Colonic mucosa (tissue), 4 donors: ENCODE measurements around the gene CYP2A13. TPM values are rescaled to one million over a fixed set of nuclear protein-coding genes. Genes with fewer than 3 reads are reported as not detected.
"Not testable (repeated sequence)": the region's sequence is repeated elsewhere in the genome, so short reads cannot be mapped to it uniquely, and the experiment has no call there.

Experiments used
- DNase-seq: peaks from one replicate; pipeline ENCODE4 v3.0.0-alpha.2; 2020
- H3K27ac ChIP-seq: fragments of 200-600 bp; one replicate; pipeline ENCODE4 v1.8.0; 2021
- H3K27me3 ChIP-seq: fragments of 200-600 bp; one replicate; pipeline ENCODE4 v1.8.0; 2021
- H3K36me3 ChIP-seq: fragments of 200-600 bp; one replicate; pipeline ENCODE4 v1.8.0; 2021
- H3K4me1 ChIP-seq: fragments of 200-600 bp; one replicate; pipeline ENCODE4 v1.8.0; 2021; ENCODE audit warnings: mild to moderate bottlenecking
- H3K4me3 ChIP-seq: fragments of 200-600 bp; one replicate; pipeline ENCODE4 v1.8.0; 2021
- H3K9ac ChIP-seq, 2 donors: one replicate each; pipeline ENCODE4 v1.7.0; 2013; ENCODE audit warnings: control low read depth in 2 of 2, low read depth in 2 of 2, low read length in 2 of 2
- H3K9me3 ChIP-seq: fragments of 200-600 bp; one replicate; pipeline ENCODE4 v1.8.0; 2021
- intact Hi-C: fragments of 100-400 bp; cut with DNase I; formaldehyde crosslinking; loops from one replicate; pipeline ENCODE4 v1.14.1; 2022
- total RNA-seq, 2 donors: library from RNA; stranded (reverse); fragmentation: NEBNext Ultra II Directional in 1 of 2; extraction: Animal tissue kit (Norgen Biotek cat#: 25700) in 1 of 2; gene quantifications; one replicate each; pipeline ENCODE4 v1.2.1, GENCODE V29; 2021
- TF ChIP-seq, protein P1 (sequence below): fragments of 200-600 bp; IDR thresholded peaks from one replicate; pipeline ENCODE4 v1.8.0; 2022; ENCODE audit warnings: antibody characterized with exemption, mild to moderate bottlenecking
- donor health status: healthy.
- donor health status: DM: no; HTN: no; CAD: no.
- donor health status: DM: no; HTN: no; CAD: no.

Gene CYP2A13
- total RNA-seq, 2 donors from 2014 or later: not detected

DNA sequence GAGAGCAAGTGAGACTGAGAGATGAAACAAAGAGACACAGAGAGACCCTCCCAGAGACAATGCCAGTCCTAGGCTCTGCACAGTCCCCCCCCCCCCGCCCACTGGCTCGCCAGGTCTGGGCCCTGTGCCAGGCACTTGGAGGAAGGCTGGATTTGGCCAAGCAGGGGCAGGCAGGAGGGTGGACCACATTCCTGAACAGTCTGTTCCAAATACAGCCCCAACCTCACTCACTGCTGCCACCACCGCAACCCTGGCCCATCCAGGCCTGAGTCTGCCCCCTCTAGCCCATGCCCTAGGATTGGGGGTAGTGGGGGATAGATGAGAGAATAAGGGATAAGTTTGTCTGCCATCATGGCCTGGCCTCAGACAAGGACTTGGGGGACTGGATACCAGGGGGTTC, 45.0 kb downstream of the CYP2A13 start:
- H3K27ac ChIP-seq: no peak overlapping the region
- H3K9me3 ChIP-seq: no peaks in the 10 kb centered on the region
- H3K9ac ChIP-seq: no peak overlapping the region
- H3K27me3 ChIP-seq: no peaks in the 10 kb centered on the region
- H3K4me3 ChIP-seq: no peak overlapping the region
- no peak for DNase-seq
- H3K36me3 ChIP-seq: no peaks in the 10 kb centered on the region
- intact Hi-C loops: no loop called here
- TF ChIP-seq, protein P1, sequence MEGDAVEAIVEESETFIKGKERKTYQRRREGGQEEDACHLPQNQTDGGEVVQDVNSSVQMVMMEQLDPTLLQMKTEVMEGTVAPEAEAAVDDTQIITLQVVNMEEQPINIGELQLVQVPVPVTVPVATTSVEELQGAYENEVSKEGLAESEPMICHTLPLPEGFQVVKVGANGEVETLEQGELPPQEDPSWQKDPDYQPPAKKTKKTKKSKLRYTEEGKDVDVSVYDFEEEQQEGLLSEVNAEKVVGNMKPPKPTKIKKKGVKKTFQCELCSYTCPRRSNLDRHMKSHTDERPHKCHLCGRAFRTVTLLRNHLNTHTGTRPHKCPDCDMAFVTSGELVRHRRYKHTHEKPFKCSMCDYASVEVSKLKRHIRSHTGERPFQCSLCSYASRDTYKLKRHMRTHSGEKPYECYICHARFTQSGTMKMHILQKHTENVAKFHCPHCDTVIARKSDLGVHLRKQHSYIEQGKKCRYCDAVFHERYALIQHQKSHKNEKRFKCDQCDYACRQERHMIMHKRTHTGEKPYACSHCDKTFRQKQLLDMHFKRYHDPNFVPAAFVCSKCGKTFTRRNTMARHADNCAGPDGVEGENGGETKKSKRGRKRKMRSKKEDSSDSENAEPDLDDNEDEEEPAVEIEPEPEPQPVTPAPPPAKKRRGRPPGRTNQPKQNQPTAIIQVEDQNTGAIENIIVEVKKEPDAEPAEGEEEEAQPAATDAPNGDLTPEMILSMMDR: no peak
- H3K4me1 ChIP-seq: no peaks in the 10 kb centered on the region

DNA sequence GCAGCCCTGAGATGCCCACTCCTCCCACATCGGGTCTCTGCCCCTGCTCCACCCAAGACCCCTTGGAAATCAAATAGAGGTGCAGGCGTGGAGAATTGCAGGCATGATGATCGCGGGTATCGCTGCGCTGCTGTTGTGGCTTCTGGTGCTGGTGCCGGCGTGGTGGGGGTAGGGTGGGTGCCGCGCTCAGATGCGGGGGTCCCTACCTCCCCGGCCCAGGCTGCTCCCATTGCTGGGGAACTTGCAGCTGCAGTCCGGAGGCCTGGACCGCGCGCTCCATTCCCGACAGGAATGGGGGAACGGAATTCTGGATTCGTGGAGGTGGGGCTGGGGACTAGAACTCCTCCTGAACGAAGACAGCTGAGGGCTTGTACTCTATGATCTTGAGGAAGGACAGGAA, 46.4 kb downstream of the CYP2A13 start:
- no peak overlapping the region for H3K9ac ChIP-seq

DNA sequence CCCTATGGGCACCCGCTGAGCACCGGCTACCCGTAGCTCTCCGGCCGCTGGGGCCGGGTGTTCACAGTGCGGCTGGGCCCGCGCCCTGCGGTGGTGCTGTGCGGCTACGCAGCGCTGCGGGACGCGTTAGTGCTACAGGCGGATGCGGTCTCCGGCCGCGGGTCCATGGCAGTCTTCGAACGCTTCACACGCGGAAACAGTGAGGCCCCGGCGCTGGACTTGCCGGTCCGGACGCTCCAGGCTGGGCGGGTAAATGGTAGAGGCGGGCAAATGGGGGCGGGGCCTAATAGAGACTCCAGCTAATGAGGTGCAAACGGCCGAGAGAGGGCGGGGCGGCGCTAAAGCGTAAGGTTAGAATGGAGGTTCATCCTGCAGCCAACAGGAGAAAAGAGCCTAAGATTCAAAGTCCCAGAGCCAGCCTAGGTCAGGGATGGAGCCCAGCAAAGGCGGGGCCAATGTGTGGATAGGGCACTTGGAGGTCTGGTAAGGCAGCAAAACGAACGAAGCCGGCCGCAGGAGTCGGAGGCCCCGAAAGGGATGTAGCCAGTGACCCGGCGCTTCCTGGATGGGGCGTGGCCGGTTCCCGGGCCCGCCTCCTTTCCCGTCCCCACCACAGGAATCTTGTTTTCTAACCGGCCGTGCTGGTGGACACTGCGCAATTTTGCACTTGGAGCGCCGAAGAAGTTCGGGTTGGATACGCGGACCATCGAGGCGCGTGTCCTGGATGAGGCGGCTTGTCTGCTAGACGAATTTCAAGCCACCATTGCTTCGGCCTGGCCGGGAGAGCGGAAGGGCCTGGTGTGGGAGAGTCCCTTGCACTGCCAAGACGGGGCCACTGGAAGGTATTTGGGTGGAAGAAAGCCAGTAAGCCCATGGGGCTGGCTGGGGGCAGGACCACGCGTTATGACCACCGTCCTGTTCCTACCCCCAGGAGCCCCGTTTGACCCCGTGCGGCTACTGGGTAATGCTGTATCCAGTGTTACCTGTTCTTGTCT, 47.4 kb downstream of the CYP2A13 start:
- H3K9me3 ChIP-seq, intact Hi-C loops, H3K27me3 ChIP-seq, H3K4me1 ChIP-seq, H3K36me3 ChIP-seq: not testable (repeated sequence)
- Histone ChIP-seq H3K4me3 (peak overlapping the region; percentile 38), H3K27ac (peak overlapping the region; percentile 67), H3K9ac (peak overlapping the region in 1 of 2 donors; percentile 34)
- DNase-seq: peak; percentile 80

More for the DNA sequence above, 46.4 kb downstream of the CYP2A13 start:
- Histone ChIP-seq H3K27me3 (no peaks in the 10 kb centered on the region), H3K4me1 (no peaks in the 10 kb centered on the region), H3K27ac (no peak overlapping the region), H3K36me3 (no peaks in the 10 kb centered on the region), H3K9me3 (no peaks in the 10 kb centered on the region), H3K4me3 (no peak overlapping the region)
- intact Hi-C loops: no loop called here
- no peak for DNase-seq
- TF ChIP-seq, protein P1: no peak

GRCh38 chr19:41136636-41137455, 48.6 kb downstream of the CYP2A13 start:
- intact Hi-C loops: no loop called here
- Histone ChIP-seq H3K4me3 (no peak overlapping the region), H3K27ac (no peak overlapping the region), H3K27me3 (no peaks in the 10 kb centered on the region), H3K4me1 (no peaks in the 10 kb centered on the region), H3K9ac (peak overlapping the region in 1 of 2 donors; percentile 34), H3K9me3 (no peaks in the 10 kb centered on the region), H3K36me3 (no peaks in the 10 kb centered on the region)
- no peak for DNase-seq
- TF ChIP-seq, protein P1: no peak

- Histone ChIP-seq H3K9me3 (no peaks in the 10 kb centered on the region), H3K9ac (no peak overlapping the region), H3K27me3 (no peaks in the 10 kb centered on the region), H3K4me1 (no peaks in the 10 kb centered on the region), H3K36me3 (no peaks in the 10 kb centered on the region), H3K4me3 (no peak overlapping the region), H3K27ac (no peak overlapping the region)
- DNase-seq: peak; percentile 94
- TF ChIP-seq, protein P1: peak; percentile 81
- intact Hi-C loops: loop anchor here (5.0 kb wide), 2 partner anchors 172 to 482 kb away; no protein-coding TSS in a partner anchor
Measured at GRCh38 chr19:41144403-41144802, 56.2 kb downstream of the CYP2A13 start.

Other genes with a start within 250 kb of the CYP2A13 start
- gene CYP2A6, start 238.0 kb upstream of the CYP2A13 start, total RNA-seq: 1 to 10 TPM in 1 of 2 donors, not detected in 1; 1.4 TPM
- gene CYP2A7, start 206.2 kb upstream of the CYP2A13 start, total RNA-seq: under 1 TPM in 1 of 2 donors, not detected in 1; 0.37 TPM
- 1 to 10 TPM; 2.6 to 4.6 TPM for gene CYP2B6, start 97.2 kb upstream of the CYP2A13 start, total RNA-seq
- not detected for gene CYP2F1, start 26.0 kb downstream of the CYP2A13 start, total RNA-seq
- gene CYP2S1, start 104.8 kb downstream of the CYP2A13 start, total RNA-seq: 100 to 1,000 TPM; 114 to 152 TPM
- gene AXL, start 130.8 kb downstream of the CYP2A13 start, total RNA-seq: 10 to 100 TPM in 1 of 2 donors, 1 to 10 TPM in 1; 6.2 to 21.4 TPM
- gene HNRNPUL1, start 175.9 kb downstream of the CYP2A13 start, total RNA-seq: 100 to 1,000 TPM; 179 to 233 TPM
- gene CCDC97, start 221.7 kb downstream of the CYP2A13 start, total RNA-seq: 10 to 100 TPM; 20.6 to 30.5 TPM